CD4-positive, alpha-beta T cell (primary cell): ENCODE data around the gene LLCFC1. TPM values are rescaled to one million over a fixed set of nuclear protein-coding genes. Genes with fewer than 3 reads are reported as not detected.

ENCODE experiments used
- ATAC-seq: fragments of 200-7000 bp; cut with Tn5 transposase; one replicate; pipeline ENCODE4 v1.10.0; 2022; ENCODE audit warnings: mild to moderate bottlenecking; ENCODE audit not compliant: poor library complexity
- CTCF ChIA-PET: fragments of 350-600 bp; sonication (Branson Sonifier 250); formaldehyde crosslinking; loops from one replicate; lab custom pipeline; 2021; ENCODE audit warnings: antibody characterized with exemption, inconsistent platforms; lab: Charles Lee
- POLR2A ChIA-PET: fragments of 350-600 bp; sonication (Branson Sonifier 250); formaldehyde crosslinking; loops from one replicate; lab custom pipeline; 2021; ENCODE audit warnings: antibody characterized with exemption, inconsistent platforms; lab: Charles Lee
- DNase-seq, 14 experiments: peaks; one replicate each; pipeline ENCODE4 v3.0.0-alpha.2; 2013 to 2020; ENCODE audit warnings: mixed read lengths in 2 of 14
- H3K27ac ChIP-seq, 2 donors: one replicate each; pipeline versions ENCODE4 v1.5.1 to v1.7.0; 2013; ENCODE audit warnings: low read length in 2 of 2, low read depth in 1 of 2, mild to moderate bottlenecking in 1 of 2
- H3K27me3 ChIP-seq, 2 experiments: 1 replicate in 1 of 2; 2 replicates in 1 of 2; pipeline versions ENCODE4 v1.6.1 to v1.7.0; 2013; ENCODE audit warnings: low read length in 2 of 2, control low read depth in 1 of 2, mild to moderate bottlenecking in 1 of 2, moderate library complexity in 1 of 2; ENCODE audit not compliant: insufficient read depth in 2 of 2, control insufficient read depth in 1 of 2
- H3K36me3 ChIP-seq: one replicate; pipeline ENCODE4 v1.6.1; 2013; ENCODE audit warnings: low read length, control low read depth; ENCODE audit not compliant: insufficient read depth
- H3K4me1 ChIP-seq: one replicate; pipeline ENCODE4 v1.6.1; 2013; ENCODE audit warnings: low read length, control low read depth; ENCODE audit not compliant: insufficient read depth
- H3K4me3 ChIP-seq: one replicate; pipeline ENCODE4 v1.5.1; 2013; ENCODE audit warnings: mild to moderate bottlenecking, low read length, moderate library complexity
- H3K9me3 ChIP-seq, 2 experiments: 1 replicate in 1 of 2; 2 replicates in 1 of 2; pipeline versions ENCODE4 v1.6.1 to v1.7.0; 2013; ENCODE audit warnings: low read length in 2 of 2, mild to moderate bottlenecking in 2 of 2, control low read depth in 1 of 2, moderate library complexity in 1 of 2; ENCODE audit not compliant: control insufficient read depth in 1 of 2, insufficient read depth in 1 of 2
- H3K27ac Mint-ChIP-seq: one replicate; pipeline ENCODE4 v1.8.0; 2020; ENCODE audit warnings: mixed read lengths
- H3K27me3 Mint-ChIP-seq: one replicate; pipeline ENCODE4 v1.8.0; 2021; ENCODE audit warnings: mixed read lengths
- H3K36me3 Mint-ChIP-seq: one replicate; pipeline ENCODE4 v1.8.0; 2021; ENCODE audit warnings: low read depth, mixed read lengths
- H3K4me1 Mint-ChIP-seq: one replicate; pipeline ENCODE4 v1.8.0; 2021; ENCODE audit warnings: low read depth, mixed read lengths
- H3K4me3 Mint-ChIP-seq: one replicate; pipeline ENCODE4 v1.8.0; 2020; ENCODE audit warnings: mild to moderate bottlenecking, mixed read lengths
- H3K9me3 Mint-ChIP-seq: one replicate; pipeline ENCODE4 v1.8.0; 2020; ENCODE audit warnings: mixed read lengths
- CTCF ChIP-seq: fragments of 200-600 bp; IDR thresholded peaks from one replicate; pipeline ENCODE4 v1.8.0; 2022; ENCODE audit warnings: antibody characterized with exemption, mild to moderate bottlenecking
- intact Hi-C, 2 experiments: fragments of 100-400 bp; cut with DNase I in 1 of 2; cut with micrococcal nuclease in 1 of 2; formaldehyde crosslinking; loops; one replicate each; pipeline versions ENCODE4 v1.15.1 to v1.9.0; 2023 to 2025; cut with DNase I, micrococcal nuclease
- total RNA-seq, 174 experiments: library from RNA in 2 of 174; stranded (reverse) in 2 of 174; gene quantifications; one replicate each; pipeline ENCODE4 v1.2.3 and lab custom pipeline; 2021 to 2026

The LLCFC1 gene
- total RNA-seq, 2 experiments from 2014 or later, result not detected

- Histone ChIP-seq H3K4me1 (no peaks in the 10 kb centered on the region), H3K4me3 (no peak overlapping the region), H3K36me3 (no peaks in the 10 kb centered on the region), H3K9me3 (no peaks in the 10 kb centered on the region), H3K27me3 (no peaks in the 10 kb centered on the region), H3K27ac (no peak overlapping the region)
- intact Hi-C loops, result no loop called here
- Mint-ChIP-seq H3K9me3 (no peaks in the 10 kb centered on the region), H3K27ac (no peak overlapping the region), H3K36me3 (no peaks in the 10 kb centered on the region), H3K4me1 (no peaks in the 10 kb centered on the region), H3K4me3 (no peak overlapping the region), H3K27me3 (no peaks in the 10 kb centered on the region)
- no peak for DNase-seq
- POLR2A ChIA-PET, result no interaction called here
- no peak for TF ChIP-seq CTCF
- CTCF ChIA-PET, result no interaction called here
- no peak for ATAC-seq
These were observed 6.7 kb upstream of the LLCFC1 start for GRCh38 chr7:142932386-142933091.

- H3K4me1 Mint-ChIP-seq, result no peaks in the 10 kb centered on the region
- DNase-seq, result no peak
- no peaks in the 10 kb centered on the region for H3K36me3 Mint-ChIP-seq
- H3K36me3 ChIP-seq, result no peaks in the 10 kb centered on the region
- ATAC-seq, result no peak
- H3K9me3 ChIP-seq, result no peaks in the 10 kb centered on the region
- H3K27me3 ChIP-seq, result no peaks in the 10 kb centered on the region
- no peak overlapping the region for H3K4me3 ChIP-seq
- CTCF ChIA-PET, result no interaction called here
- no peak for TF ChIP-seq CTCF
- H3K4me1 ChIP-seq, result no peaks in the 10 kb centered on the region
- no peaks in the 10 kb centered on the region for H3K27me3 Mint-ChIP-seq
- no peak overlapping the region for H3K27ac Mint-ChIP-seq
- POLR2A ChIA-PET, result no interaction called here
- H3K4me3 Mint-ChIP-seq, result no peak overlapping the region
- intact Hi-C loops, result no loop called here
- H3K9me3 Mint-ChIP-seq, result no peaks in the 10 kb centered on the region
- no peak overlapping the region for H3K27ac ChIP-seq
These were observed 6.2 kb upstream of the LLCFC1 start for GRCh38 chr7:142933092-142933475.

GRCh38 chr7:142933624-142934023 is 5.7 kb upstream of the LLCFC1 start, which contains the start of gene TRPV5:
TSS of gene TRPV5 (minus strand) at chr7:142933746. CDS start at chr7:142933459, 287 bp downstream.
- no peaks in the 10 kb centered on the region for H3K4me1 ChIP-seq
- Mint-ChIP-seq H3K36me3 (no peaks in the 10 kb centered on the region), H3K4me3 (no peak within 1 kb of the TSS), H3K9me3 (no peaks in the 10 kb centered on the region), H3K27ac (no peak within 1 kb of the TSS), H3K27me3 (no peaks in the 10 kb centered on the region), H3K4me1 (no peaks in the 10 kb centered on the region)
- no peaks in the 10 kb centered on the region for H3K9me3 ChIP-seq
- H3K36me3 ChIP-seq, result no peaks in the 10 kb centered on the region
- H3K4me3 ChIP-seq, result no peak within 1 kb of the TSS
- DNase-seq (no peak), ATAC-seq (no peak)
- no peak within 1 kb of the TSS for H3K27ac ChIP-seq
- intact Hi-C loops, result no loop called here
- no peaks in the 10 kb centered on the region for H3K27me3 ChIP-seq
- POLR2A ChIA-PET, result no interaction called here
- TF ChIP-seq CTCF, result no peak
- CTCF ChIA-PET, result no interaction called here
